K562 (cell line): ENCODE results near the gene SELENOO. TPM values are rescaled to one million over a fixed set of nuclear protein-coding genes. Genes with fewer than 3 reads are reported as not detected.

Experiments
- BHLHE40 ChIP-seq: IDR thresholded peaks from 2 replicates; pipeline ENCODE4 v1.6.1; 2011; ENCODE audit warnings: low read length, improper control_type of control experiment
- KDM2B ChIP-seq: fragments of 250-450 bp; sonication (Bioruptor Pico); IDR thresholded peaks from 2 replicates; pipeline ENCODE4 v1.8.0; 2021; ENCODE audit warnings: mild to moderate bottlenecking, moderate library complexity
- PHF20 ChIP-seq: fragments of 450-650 bp; IDR thresholded peaks from 2 replicates; pipeline ENCODE4 v1.6.1; 2018; ENCODE audit not compliant: partially characterized antibody
- POLR2A ChIP-seq: fragments of 450-650 bp; conservative IDR thresholded peaks from 2 replicates; pipeline ENCODE4 v1.6.1; 2016
- PPARD ChIP-seq: fragments of 250-450 bp; sonication (Bioruptor Pico); IDR thresholded peaks from 2 replicates; pipeline ENCODE4 v1.8.0; 2022; ENCODE audit warnings: inconsistent platforms, mild to moderate bottlenecking, moderate library complexity
- SMARCE1 ChIP-seq: fragments of 450-650 bp; IDR thresholded peaks from 2 replicates; pipeline ENCODE4 v1.7.1; 2016; ENCODE audit warnings: mild to moderate bottlenecking
- ZBTB8A ChIP-seq: fragments of 450-650 bp; IDR thresholded peaks from 2 replicates; pipeline ENCODE4 v1.6.1; 2018; ENCODE audit warnings: mild to moderate bottlenecking, moderate library complexity; ENCODE audit not compliant: partially characterized antibody
- ZFX ChIP-seq: sonication (generic); formaldehyde crosslinking; IDR thresholded peaks from 2 replicates; pipeline ENCODE4 v1.8.0; 2022; ENCODE audit warnings: mild to moderate bottlenecking, missing genetic modification reagents, moderate library complexity
- ZNF696 ChIP-seq: fragments of 250-450 bp; sonication (Bioruptor Pico); conservative IDR thresholded peaks from 2 replicates; pipeline ENCODE4 v1.4.0; 2020; ENCODE audit warnings: mild to moderate bottlenecking, moderate library complexity
- polyA plus RNA-seq, 8 experiments: library from polyadenylated mRNA; depleted of rRNA in 4 of 8; stranded (reverse) in 5 of 8; unstranded in 3 of 8; fragments of >200 nt; fragmentation: Nextera tagmentation in 2 of 8; fragmentation: Illumina TruSeq in 1 of 8; extraction: Ambion mirVana in 2 of 8; extraction: Trizol in 1 of 8; gene quantifications; 2 replicates each; pipeline versions ENCODE4 v1.2.1 to v1.2.3, GENCODE V29; 2011 to 2014; ENCODE audit warnings: inconsistent platforms in 1 of 8, missing spikeins in 1 of 8
- total RNA-seq, 7 experiments: library from RNA; depleted of rRNA in 6 of 7; stranded (reverse); fragments of >200 nt in 6 of 7; fragmentation: Illumina TruSeq in 2 of 7; extraction: Trizol in 2 of 7; gene quantifications; 2 replicates each; pipeline versions ENCODE4 v1.2.1 to v1.2.3, GENCODE V29; 2011 to 2021; ENCODE audit warnings: low replicate concordance in 1 of 7
- TF ChIP-seq, protein P1 (sequence below): fragments of 250-450 bp; sonication (Bioruptor Pico); IDR thresholded peaks from 2 replicates; pipeline ENCODE4 v1.5.0; 2021; ENCODE audit warnings: mild to moderate bottlenecking, borderline replicate concordance
- TF ChIP-seq, protein P2 (sequence below), 2 experiments: fragments of 450-650 bp; IDR thresholded peaks; 2 replicates each; pipeline ENCODE4 v1.6.1; 2016; ENCODE audit warnings: mild to moderate bottlenecking in 2 of 2, borderline replicate concordance in 1 of 2, low read depth in 1 of 2, moderate library complexity in 1 of 2
- TF ChIP-seq, protein P3 (sequence below), 2 experiments: fragments of 250-450 bp in 1 of 2; fragments of 450-650 bp in 1 of 2; sonication (Bioruptor Pico) in 1 of 2; IDR thresholded peaks; 2 replicates each; pipeline versions ENCODE4 v1.6.1 to v1.8.0; 2016 to 2021; ENCODE audit warnings: mild to moderate bottlenecking in 2 of 2, moderate library complexity in 2 of 2, missing compliant biosample characterization in 1 of 2, missing genetic modification characterization in 1 of 2
- TF ChIP-seq, protein P4 (sequence below): sonication (generic); formaldehyde crosslinking; IDR thresholded peaks from 2 replicates; pipeline ENCODE4 v1.8.0; 2022; ENCODE audit warnings: missing genetic modification reagents, mild to moderate bottlenecking, moderate library complexity, borderline replicate concordance
- TF ChIP-seq, protein P5 (sequence below): fragments of 450-650 bp; formaldehyde crosslinking; IDR thresholded peaks from 2 replicates; pipeline ENCODE4 v1.4.0; 2020; ENCODE audit warnings: mild to moderate bottlenecking, moderate library complexity

SELENOO gene
- total and polyA plus RNA-seq, 9 of the 15 experiments (the other 6 are each of a cell fraction or from before 2014, with no cell fraction given): 0.37 to 24.9 (median 8.3) TPM

DNA sequence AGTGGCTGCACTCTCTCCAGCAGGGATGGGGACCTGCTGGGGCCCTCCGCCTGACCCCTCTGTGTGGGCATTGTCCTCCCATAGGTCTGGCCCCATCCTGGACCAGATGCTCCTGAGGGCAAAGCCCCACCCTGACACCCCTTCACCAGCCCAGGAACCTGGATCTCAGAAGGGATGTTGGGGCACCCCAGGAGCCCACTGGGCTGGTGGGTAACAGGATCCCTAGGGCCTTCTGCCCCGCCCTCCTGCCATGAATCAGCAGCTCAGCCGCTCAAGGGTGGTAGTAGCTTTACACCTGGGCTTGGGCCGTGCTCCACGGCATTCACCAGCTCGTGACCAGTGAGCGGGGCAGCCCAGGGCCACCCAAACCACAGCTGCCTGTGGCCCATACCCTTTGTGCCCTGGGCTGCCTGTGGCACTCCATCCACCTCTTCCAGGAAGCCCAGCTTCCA, 61.7 kb downstream of the SELENOO start (continued):
- TF ChIP-seq BHLHE40: peak; percentile 46; the same call in 1 of the 2 replicates
- TF ChIP-seq, protein P1, sequence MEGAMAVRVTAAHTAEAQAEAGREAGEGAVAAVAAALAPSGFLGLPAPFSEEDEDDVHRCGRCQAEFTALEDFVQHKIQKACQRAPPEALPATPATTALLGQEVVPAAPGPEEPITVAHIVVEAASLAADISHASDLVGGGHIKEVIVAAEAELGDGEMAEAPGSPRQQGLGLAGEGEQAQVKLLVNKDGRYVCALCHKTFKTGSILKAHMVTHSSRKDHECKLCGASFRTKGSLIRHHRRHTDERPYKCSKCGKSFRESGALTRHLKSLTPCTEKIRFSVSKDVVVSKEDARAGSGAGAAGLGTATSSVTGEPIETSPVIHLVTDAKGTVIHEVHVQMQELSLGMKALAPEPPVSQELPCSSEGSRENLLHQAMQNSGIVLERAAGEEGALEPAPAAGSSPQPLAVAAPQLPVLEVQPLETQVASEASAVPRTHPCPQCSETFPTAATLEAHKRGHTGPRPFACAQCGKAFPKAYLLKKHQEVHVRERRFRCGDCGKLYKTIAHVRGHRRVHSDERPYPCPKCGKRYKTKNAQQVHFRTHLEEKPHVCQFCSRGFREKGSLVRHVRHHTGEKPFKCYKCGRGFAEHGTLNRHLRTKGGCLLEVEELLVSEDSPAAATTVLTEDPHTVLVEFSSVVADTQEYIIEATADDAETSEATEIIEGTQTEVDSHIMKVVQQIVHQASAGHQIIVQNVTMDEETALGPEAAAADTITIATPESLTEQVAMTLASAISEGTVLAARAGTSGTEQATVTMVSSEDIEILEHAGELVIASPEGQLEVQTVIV (CRISPR knock-in tag): no peak
- TF ChIP-seq, protein P2, sequence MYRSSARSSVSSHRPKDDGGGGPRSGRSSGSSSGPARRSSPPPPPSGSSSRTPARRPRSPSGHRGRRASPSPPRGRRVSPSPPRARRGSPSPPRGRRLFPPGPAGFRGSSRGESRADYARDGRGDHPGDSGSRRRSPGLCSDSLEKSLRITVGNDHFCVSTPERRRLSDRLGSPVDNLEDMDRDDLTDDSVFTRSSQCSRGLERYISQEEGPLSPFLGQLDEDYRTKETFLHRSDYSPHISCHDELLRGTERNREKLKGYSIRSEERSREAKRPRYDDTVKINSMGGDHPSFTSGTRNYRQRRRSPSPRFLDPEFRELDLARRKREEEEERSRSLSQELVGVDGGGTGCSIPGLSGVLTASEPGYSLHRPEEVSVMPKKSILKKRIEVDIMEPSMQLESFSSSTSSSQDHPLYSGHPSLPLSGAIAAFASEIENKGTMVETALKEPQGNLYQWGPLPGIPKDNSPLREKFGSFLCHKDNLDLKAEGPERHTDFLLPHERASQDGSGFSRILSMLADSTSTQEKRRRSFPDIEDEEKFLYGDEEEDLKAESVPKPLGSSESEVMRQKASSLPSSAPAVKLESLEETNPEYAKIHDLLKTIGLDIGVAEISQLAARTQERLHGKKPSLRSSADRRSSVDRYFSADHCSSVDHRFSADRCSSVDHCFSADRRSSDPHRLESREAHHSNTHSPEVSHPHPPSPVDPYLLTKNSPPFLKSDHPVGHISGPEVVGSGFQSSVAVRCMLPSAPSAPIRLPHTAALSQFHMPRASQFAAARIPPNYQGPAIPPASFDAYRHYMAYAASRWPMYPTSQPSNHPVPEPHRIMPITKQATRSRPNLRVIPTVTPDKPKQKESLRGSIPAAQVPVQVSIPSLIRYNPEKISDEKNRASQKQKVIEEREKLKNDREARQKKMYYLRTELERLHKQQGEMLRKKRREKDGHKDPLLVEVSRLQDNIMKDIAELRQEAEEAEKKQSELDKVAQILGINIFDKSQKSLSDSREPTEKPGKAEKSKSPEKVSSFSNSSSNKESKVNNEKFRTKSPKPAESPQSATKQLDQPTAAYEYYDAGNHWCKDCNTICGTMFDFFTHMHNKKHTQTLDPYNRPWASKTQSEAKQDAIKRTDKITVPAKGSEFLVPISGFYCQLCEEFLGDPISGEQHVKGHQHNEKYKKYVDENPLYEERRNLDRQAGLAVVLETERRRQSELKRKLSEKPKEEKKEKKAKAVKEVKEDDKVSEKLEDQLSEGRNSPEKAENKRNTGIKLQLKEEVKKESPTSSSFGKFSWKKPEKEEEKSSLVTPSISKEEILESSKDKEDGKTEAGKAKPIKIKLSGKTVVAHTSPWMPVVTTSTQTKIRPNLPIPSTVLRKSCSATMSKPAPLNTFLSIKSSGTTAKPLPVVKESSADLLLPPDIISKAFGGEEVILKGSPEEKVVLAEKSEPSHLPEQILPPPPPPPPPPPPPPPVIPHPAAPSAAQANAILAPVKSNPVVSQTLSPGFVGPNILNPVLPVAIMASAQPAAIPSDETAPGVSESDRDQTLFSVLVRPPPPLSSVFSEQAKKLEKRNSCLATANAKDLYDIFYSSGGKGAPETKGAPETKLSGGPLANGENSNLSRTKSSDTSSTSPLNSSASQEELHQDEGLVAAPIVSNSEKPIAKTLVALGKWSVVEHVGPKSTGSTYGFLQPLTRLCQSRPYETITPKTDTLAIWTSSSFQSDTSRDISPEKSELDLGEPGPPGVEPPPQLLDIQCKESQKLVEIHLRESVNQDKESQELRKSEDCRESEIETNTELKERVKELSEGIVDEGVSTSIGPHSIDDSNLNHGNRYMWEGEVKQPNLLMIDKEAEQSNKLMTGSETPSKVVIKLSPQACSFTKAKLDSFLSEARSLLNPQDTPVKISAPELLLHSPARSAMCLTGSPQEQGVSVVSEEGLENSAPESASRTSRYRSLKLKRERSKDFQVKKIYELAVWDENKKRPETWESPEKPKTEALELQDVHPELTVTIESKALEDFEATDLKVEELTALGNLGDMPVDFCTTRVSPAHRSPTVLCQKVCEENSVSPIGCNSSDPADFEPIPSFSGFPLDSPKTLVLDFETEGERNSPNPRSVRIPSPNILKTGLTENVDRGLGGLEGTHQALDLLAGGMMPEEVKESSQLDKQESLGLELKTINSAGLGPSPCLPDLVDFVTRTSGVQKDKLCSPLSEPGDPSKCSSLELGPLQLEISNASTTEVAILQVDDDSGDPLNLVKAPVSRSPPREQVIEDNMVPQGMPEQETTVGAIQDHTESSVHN (IDR thresholded peaks at IDR 0.05; ENCODE audit: borderline replicate concordance in 1 of 2, low read depth in 1 of 2): no peak
- TF ChIP-seq PHF20: peak; percentile 39
- TF ChIP-seq ZBTB8A: no peak
- no peak for TF ChIP-seq ZNF696 (CRISPR knock-in tag)
- TF ChIP-seq PPARD (CRISPR knock-in tag): no peak
- peak; percentile 51 for TF ChIP-seq POLR2A
- TF ChIP-seq, protein P3, sequence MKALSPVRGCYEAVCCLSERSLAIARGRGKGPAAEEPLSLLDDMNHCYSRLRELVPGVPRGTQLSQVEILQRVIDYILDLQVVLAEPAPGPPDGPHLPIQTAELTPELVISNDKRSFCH (CRISPR knock-in tag; IDR thresholded peaks at IDR 0.05): no peak
- TF ChIP-seq, protein P3 (tag; IDR thresholded peaks at IDR 0.05): no peak
- TF ChIP-seq, protein P4, sequence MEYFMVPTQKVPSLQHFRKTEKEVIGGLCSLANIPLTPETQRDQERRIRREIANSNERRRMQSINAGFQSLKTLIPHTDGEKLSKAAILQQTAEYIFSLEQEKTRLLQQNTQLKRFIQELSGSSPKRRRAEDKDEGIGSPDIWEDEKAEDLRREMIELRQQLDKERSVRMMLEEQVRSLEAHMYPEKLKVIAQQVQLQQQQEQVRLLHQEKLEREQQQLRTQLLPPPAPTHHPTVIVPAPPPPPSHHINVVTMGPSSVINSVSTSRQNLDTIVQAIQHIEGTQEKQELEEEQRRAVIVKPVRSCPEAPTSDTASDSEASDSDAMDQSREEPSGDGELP (CRISPR knock-in tag): peak; percentile 38; the same call in 1 of the 2 replicates
- TF ChIP-seq, protein P5, sequence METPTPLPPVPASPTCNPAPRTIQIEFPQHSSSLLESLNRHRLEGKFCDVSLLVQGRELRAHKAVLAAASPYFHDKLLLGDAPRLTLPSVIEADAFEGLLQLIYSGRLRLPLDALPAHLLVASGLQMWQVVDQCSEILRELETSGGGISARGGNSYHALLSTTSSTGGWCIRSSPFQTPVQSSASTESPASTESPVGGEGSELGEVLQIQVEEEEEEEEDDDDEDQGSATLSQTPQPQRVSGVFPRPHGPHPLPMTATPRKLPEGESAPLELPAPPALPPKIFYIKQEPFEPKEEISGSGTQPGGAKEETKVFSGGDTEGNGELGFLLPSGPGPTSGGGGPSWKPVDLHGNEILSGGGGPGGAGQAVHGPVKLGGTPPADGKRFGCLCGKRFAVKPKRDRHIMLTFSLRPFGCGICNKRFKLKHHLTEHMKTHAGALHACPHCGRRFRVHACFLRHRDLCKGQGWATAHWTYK: no peak
- peak; percentile 59 for TF ChIP-seq ZFX
- TF ChIP-seq KDM2B (CRISPR knock-in tag): no peak
- peak; percentile 9; the same call in 1 of the 2 replicates for TF ChIP-seq SMARCE1
